WERI-Rb-1 (cell line): Measurements from ENCODE around the gene CPSF4L.
A peak's percentile ranks its signal among the peaks of the same experiment; 100 is the strongest.

Experiments
- DNase-seq: peaks from one replicate; pipeline ENCODE4 v3.0.0-alpha.2; 2020
- H3K27ac ChIP-seq: fragments of 250-450 bp; sonication (Bioruptor Pico); 2 replicates; pipeline ENCODE4 v1.5.1; 2020; ENCODE audit warnings: mild to moderate bottlenecking, moderate library complexity
- H3K27me3 ChIP-seq: fragments of 250-450 bp; sonication (Bioruptor Pico); 2 replicates; pipeline ENCODE4 v1.5.1; 2021; ENCODE audit warnings: mild to moderate bottlenecking, low read depth, moderate library complexity; ENCODE audit not compliant: insufficient read depth, severe bottlenecking
- H3K36me3 ChIP-seq: fragments of 250-450 bp; sonication (Bioruptor Pico); 2 replicates; pipeline ENCODE4 v1.5.1; 2020; ENCODE audit warnings: mild to moderate bottlenecking, moderate library complexity
- H3K4me3 ChIP-seq: 2 replicates; pipeline ENCODE4 v1.5.1; 2011; ENCODE audit warnings: low read depth, mild to moderate bottlenecking, control low read depth, low read length
- H3K9me3 ChIP-seq: fragments of 250-450 bp; sonication (Bioruptor Pico); 2 replicates; pipeline ENCODE4 v1.5.1; 2021; ENCODE audit warnings: mild to moderate bottlenecking, moderate library complexity; ENCODE audit not compliant: severe bottlenecking
- CTCF ChIP-seq: IDR thresholded peaks from 2 replicates; pipeline ENCODE4 v1.5.1; 2011; ENCODE audit warnings: low read depth, mild to moderate bottlenecking, control low read depth, inconsistent platforms, low read length

CPSF4L gene

GRCh38 chr17:73291260-73291801, 29.7 kb upstream of the CPSF4L start:
- TF ChIP-seq CTCF: no peak
- H3K27ac ChIP-seq: no peak overlapping the region
- H3K27me3 ChIP-seq: no peaks in the 10 kb centered on the region
- no peak for DNase-seq
- H3K36me3 ChIP-seq: peaks cover 21% of the 10 kb centered on the region
- H3K4me3 ChIP-seq: no peak overlapping the region
- H3K9me3 ChIP-seq: no peaks in the 10 kb centered on the region

- no peak for TF ChIP-seq CTCF
- DNase-seq: no peak
- Histone ChIP-seq H3K27me3 (no peaks in the 10 kb centered on the region), H3K4me3 (no peak overlapping the region), H3K36me3 (peaks cover 28% of the 10 kb centered on the region), H3K9me3 (no peaks in the 10 kb centered on the region), H3K27ac (no peak overlapping the region)
Observed at GRCh38 chr17:73290399-73291259, 28.9 kb upstream of the CPSF4L start.

- no peak for DNase-seq
- TF ChIP-seq CTCF: peak; percentile 11; the same call in 1 of the 2 replicates
Observed at GRCh38 chr17:73289549-73290254, 28.0 kb upstream of the CPSF4L start.

GRCh38 chr17:73288534-73289302, 27.0 kb upstream of the CPSF4L start:
- DNase-seq: no peak
- Histone ChIP-seq H3K4me3 (no peak overlapping the region), H3K27ac (no peak overlapping the region), H3K9me3 (no peaks in the 10 kb centered on the region), H3K36me3 (peaks cover 34% of the 10 kb centered on the region), H3K27me3 (no peaks in the 10 kb centered on the region)
- no peak for TF ChIP-seq CTCF

More at GRCh38 chr17:73289549-73290254, 28.0 kb upstream of the CPSF4L start:
- H3K36me3 ChIP-seq: peaks cover 36% of the 10 kb centered on the region
- H3K27ac ChIP-seq: no peak overlapping the region
- H3K9me3 ChIP-seq: no peaks in the 10 kb centered on the region
- no peaks in the 10 kb centered on the region for H3K27me3 ChIP-seq
- no peak overlapping the region for H3K4me3 ChIP-seq

GRCh38 chr17:73286863-73287296, 25.2 kb upstream of the CPSF4L start:
- Histone ChIP-seq H3K4me3 (no peak overlapping the region), H3K27ac (no peak overlapping the region), H3K36me3 (peaks cover 28% of the 10 kb centered on the region), H3K27me3 (no peaks in the 10 kb centered on the region), H3K9me3 (no peaks in the 10 kb centered on the region)
- DNase-seq: no peak
- no peak for TF ChIP-seq CTCF
